ENCODE data around the gene NPHP1. TPM values are rescaled to one million over a fixed set of nuclear protein-coding genes. Genes with fewer than 3 reads are reported as not detected.
"Not testable (repeated sequence)": the region's sequence is repeated elsewhere in the genome, so short reads cannot be mapped to it uniquely, and the experiment has no call there.

The NPHP1 gene
- total and polyA plus RNA-seq, 2 donors (not counting 1 experiment from before 2014, with no cell fraction given) = 2.4 TPM

GRCh38 chr2:110215566-110216158 is 10.8 kb upstream of the NPHP1 start:
- no peak for ATAC-seq (ENCODE audit: low read depth)
- no peak overlapping the region for H3K4me3 ChIP-seq (ENCODE audit: control extremely low read depth in 1 of 5, extremely low read depth in 1 of 5, insufficient read depth in 1 of 5, low read depth in 2 of 5, low read length in 4 of 5)
- no peaks in the 10 kb centered on the region for H4K20me1 ChIP-seq (ENCODE audit: control insufficient read depth, insufficient read depth, low read length, poor library complexity, severe bottlenecking)
- no peak overlapping the region for H3K27ac ChIP-seq (ENCODE audit: low read length in 2 of 2)
- peaks cover 0 to 7% (median 3%) of the 10 kb centered on the region in 3 donors for H3K9me3 ChIP-seq (ENCODE audit: control extremely low read depth in 1 of 3, control insufficient read depth in 2 of 3, insufficient read depth in 1 of 3, low read length in 2 of 3)
- no peaks in the 10 kb centered on the region for H3K79me2 ChIP-seq (ENCODE audit: control insufficient read depth, insufficient read depth, low read length)
- no peak overlapping the region for H3K9ac ChIP-seq (ENCODE audit: low read length)
- peaks cover 0 to 32% (median 22%) of the 10 kb centered on the region in 4 experiments for H3K27me3 ChIP-seq (replicated peaks in 1 of 4; ENCODE audit: control extremely low read depth in 1 of 4, control insufficient read depth in 3 of 4, insufficient read depth in 4 of 4, low read length in 3 of 4)
- ChIA-PET POLR2A (no interaction called here), CTCF (no interaction called here)
- H3K4me1 ChIP-seq (ENCODE audit: control insufficient read depth in 2 of 2, insufficient read depth in 2 of 2, low read length in 2 of 2) = peaks cover 0 to 9% of the 10 kb centered on the region in 2 donors
- no peak overlapping the region for H3K4me3 Mint-ChIP-seq
- intact Hi-C loops (cut with micrococcal nuclease) = no loop called here
- H3K27ac Mint-ChIP-seq = no peak overlapping the region
- no peak for TF ChIP-seq CTCF (IDR thresholded peaks at IDR 0.05)
- TF ChIP-seq EZH2 (IDR thresholded peaks at IDR 0.05; ENCODE audit: borderline replicate concordance, insufficient read depth, low read depth, low read length, poor library complexity, severe bottlenecking) = no peak
- 29% methylated on average over 1 of the region's 4 CpGs for WGBS (ENCODE audit: insufficient coverage)
- no peak overlapping the region for H3K4me2 ChIP-seq (replicated peaks; ENCODE audit: low read depth, low read length, poor library complexity, severe bottlenecking)
- H2AFZ ChIP-seq (ENCODE audit: insufficient read depth, low read depth, low read length, poor library complexity, severe bottlenecking) = no peak overlapping the region
- peaks cover 3% of the 10 kb centered on the region for H3K9me3 Mint-ChIP-seq (ENCODE audit: insufficient read depth)
- peaks cover 14% of the 10 kb centered on the region for H3K4me1 Mint-ChIP-seq
- peaks cover 54% of the 10 kb centered on the region for H3K27me3 Mint-ChIP-seq
- no peak for DNase-seq
- H3K36me3 ChIP-seq (replicated peaks in 1 of 2; ENCODE audit: control extremely low read depth in 1 of 2, control insufficient read depth in 1 of 2, extremely low read depth in 1 of 2, insufficient read depth in 2 of 2, low read length in 1 of 2) = peaks cover 0 to 1% of the 10 kb centered on the region in 2 experiments

- Histone ChIP-seq H2AFZ (ENCODE audit: insufficient read depth, low read depth, low read length, poor library complexity, severe bottlenecking) (no peak overlapping the region), H4K20me1 (ENCODE audit: control insufficient read depth, insufficient read depth, low read length, poor library complexity, severe bottlenecking) (no peaks in the 10 kb centered on the region), H3K4me1 (ENCODE audit: control insufficient read depth in 2 of 2, insufficient read depth in 2 of 2, low read length in 2 of 2) (peaks cover 0 to 9% of the 10 kb centered on the region in 2 donors), H3K4me2 (replicated peaks; ENCODE audit: low read depth, low read length, poor library complexity, severe bottlenecking) (no peak overlapping the region), H3K4me3 (ENCODE audit: control extremely low read depth in 1 of 5, extremely low read depth in 1 of 5, insufficient read depth in 1 of 5, low read depth in 2 of 5, low read length in 4 of 5) (no peak overlapping the region), H3K9ac (ENCODE audit: low read length) (no peak overlapping the region), H3K27ac (ENCODE audit: low read length in 2 of 2) (no peak overlapping the region), H3K9me3 (ENCODE audit: control extremely low read depth in 1 of 3, control insufficient read depth in 2 of 3, insufficient read depth in 1 of 3, low read length in 2 of 3) (peaks cover 0 to 7% (median 3%) of the 10 kb centered on the region in 3 donors), H3K27me3 (replicated peaks in 1 of 4; ENCODE audit: control extremely low read depth in 1 of 4, control insufficient read depth in 3 of 4, insufficient read depth in 4 of 4, low read length in 3 of 4) (peaks cover 0 to 29% (median 20%) of the 10 kb centered on the region in 4 experiments), H3K36me3 (replicated peaks in 1 of 2; ENCODE audit: control extremely low read depth in 1 of 2, control insufficient read depth in 1 of 2, extremely low read depth in 1 of 2, insufficient read depth in 2 of 2, low read length in 1 of 2) (peaks cover 0 to 1% of the 10 kb centered on the region in 2 experiments), H3K79me2 (ENCODE audit: control insufficient read depth, insufficient read depth, low read length) (no peaks in the 10 kb centered on the region)
- Mint-ChIP-seq H3K9me3 (ENCODE audit: insufficient read depth) (peaks cover 3% of the 10 kb centered on the region), H3K27me3 (peaks cover 49% of the 10 kb centered on the region), H3K4me1 (peaks cover 17% of the 10 kb centered on the region), H3K4me3 (no peak overlapping the region), H3K27ac (no peak overlapping the region)
- intact Hi-C loops (cut with micrococcal nuclease) = no loop called here
- ATAC-seq (ENCODE audit: low read depth) (no peak), DNase-seq (no peak)
- ChIA-PET CTCF (no interaction called here), POLR2A (no interaction called here)
- no CpG with 5 or more reads among the region's 2 CpGs for WGBS (ENCODE audit: insufficient coverage)
- TF ChIP-seq CTCF (IDR thresholded peaks at IDR 0.05) (no peak), EZH2 (IDR thresholded peaks at IDR 0.05; ENCODE audit: borderline replicate concordance, insufficient read depth, low read depth, low read length, poor library complexity, severe bottlenecking) (no peak)
Observed at GRCh38 chr2:110215091-110215490, 10.3 kb upstream of the NPHP1 start.

- H3K79me2 ChIP-seq (ENCODE audit: control insufficient read depth, insufficient read depth, low read length); H3K9me3 Mint-ChIP-seq (ENCODE audit: insufficient read depth); H2AFZ ChIP-seq (ENCODE audit: insufficient read depth, low read depth, low read length, poor library complexity, severe bottlenecking); CTCF ChIA-PET; DNase-seq; H3K36me3 ChIP-seq (replicated peaks in 1 of 2; ENCODE audit: control extremely low read depth in 1 of 2, control insufficient read depth in 1 of 2, extremely low read depth in 1 of 2, insufficient read depth in 2 of 2, low read length in 1 of 2); H4K20me1 ChIP-seq (ENCODE audit: control insufficient read depth, insufficient read depth, low read length, poor library complexity, severe bottlenecking); H3K9ac ChIP-seq (ENCODE audit: low read length); H3K4me2 ChIP-seq (replicated peaks; ENCODE audit: low read depth, low read length, poor library complexity, severe bottlenecking); POLR2A ChIA-PET; H3K4me3 ChIP-seq (ENCODE audit: control extremely low read depth in 1 of 5, extremely low read depth in 1 of 5, insufficient read depth in 1 of 5, low read depth in 2 of 5, low read length in 4 of 5); H3K9me3 ChIP-seq (ENCODE audit: control extremely low read depth in 1 of 3, control insufficient read depth in 2 of 3, insufficient read depth in 1 of 3, low read length in 2 of 3); H3K27ac Mint-ChIP-seq; ATAC-seq (ENCODE audit: low read depth); H3K27ac ChIP-seq (ENCODE audit: low read length in 2 of 2); intact Hi-C loops (cut with micrococcal nuclease); H3K4me1 ChIP-seq (ENCODE audit: control insufficient read depth in 2 of 2, insufficient read depth in 2 of 2, low read length in 2 of 2): not testable (repeated sequence)
- H3K4me1 Mint-ChIP-seq = peaks cover 25% of the 10 kb centered on the region
- WGBS (ENCODE audit: insufficient coverage) = no CpG with 5 or more reads among the region's 3 CpGs
- peak overlapping the region; percentile 47 for H3K4me3 Mint-ChIP-seq
- H3K27me3 Mint-ChIP-seq = peaks cover 33% of the 10 kb centered on the region
- H3K27me3 ChIP-seq (replicated peaks in 1 of 4; ENCODE audit: control extremely low read depth in 1 of 4, control insufficient read depth in 3 of 4, insufficient read depth in 4 of 4, low read length in 3 of 4) = peaks cover 0 to 24% (median 16%) of the 10 kb centered on the region in 4 experiments
Observed at GRCh38 chr2:110213522-110213921, 8.7 kb upstream of the NPHP1 start.
